DMS 273 treated with DMSO at 0.1 percent for 48 hours (cell line): ENCODE results near the gene NEK8.
"Not testable (repeated sequence)": the region's sequence is repeated elsewhere in the genome, so short reads cannot be mapped to it uniquely, and the experiment has no call there.

Experiments
- DNase-seq: peaks from one replicate; lab custom pipeline; 2025; lab: John Stamatoyannopoulos, UW

The NEK8 gene

GRCh38 chr17:28725660-28726225, 2.8 kb upstream of the NEK8 start:
- peak; percentile 88 for DNase-seq

GRCh38 chr17:28726226-28726626, 2.4 kb upstream of the NEK8 start, which contains the start of gene TLCD1:
Gene TLCD1, minus strand, starts transcription at chr17:28726233. Its CDS starts 136 bp downstream, at chr17:28726097.
- DNase-seq: no peak

DNA sequence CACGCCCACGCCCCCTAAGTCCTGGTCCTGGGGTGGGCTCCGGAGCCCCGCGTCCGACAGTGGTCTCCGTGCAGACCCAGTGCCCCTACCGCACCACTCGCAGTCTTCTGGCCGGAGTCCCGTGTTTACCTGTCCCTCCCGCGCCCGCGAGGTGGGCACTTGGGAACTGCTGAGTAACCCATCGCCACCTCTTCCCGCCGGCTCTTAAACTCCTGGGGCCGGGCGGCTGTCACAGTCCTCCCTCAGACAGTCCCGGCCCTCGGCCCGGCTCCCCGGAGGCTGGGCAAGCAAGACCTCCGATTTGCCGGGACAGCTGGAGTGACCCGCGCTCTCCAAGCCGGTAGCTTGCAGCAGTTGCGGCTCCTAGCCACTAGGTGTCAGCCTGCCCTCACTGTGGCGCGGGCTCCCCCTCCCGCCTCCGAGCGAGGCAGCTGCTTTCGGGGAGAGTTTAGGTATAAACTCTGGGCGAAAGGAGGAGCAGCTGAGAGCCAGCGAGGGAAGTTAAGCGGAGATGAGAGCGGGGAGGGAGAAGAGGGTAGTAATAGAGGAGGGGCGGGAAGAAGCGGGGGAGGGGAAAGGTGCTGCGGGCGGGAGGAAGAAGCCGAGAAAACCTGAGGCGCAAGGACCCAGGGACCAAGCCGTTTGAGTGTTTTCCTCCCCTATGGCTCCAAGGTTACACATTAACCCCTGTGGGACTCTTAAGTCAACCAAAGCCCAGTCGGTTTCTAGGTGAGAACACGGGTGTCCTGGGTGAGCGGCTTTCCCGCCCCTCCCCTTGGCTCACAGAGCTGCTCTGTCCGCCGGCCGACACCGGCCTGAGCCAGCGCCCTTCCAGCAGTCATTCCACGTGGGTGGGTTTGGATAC, 1.7 kb upstream of the NEK8 start:
- peak; percentile 95 for DNase-seq

DNA sequence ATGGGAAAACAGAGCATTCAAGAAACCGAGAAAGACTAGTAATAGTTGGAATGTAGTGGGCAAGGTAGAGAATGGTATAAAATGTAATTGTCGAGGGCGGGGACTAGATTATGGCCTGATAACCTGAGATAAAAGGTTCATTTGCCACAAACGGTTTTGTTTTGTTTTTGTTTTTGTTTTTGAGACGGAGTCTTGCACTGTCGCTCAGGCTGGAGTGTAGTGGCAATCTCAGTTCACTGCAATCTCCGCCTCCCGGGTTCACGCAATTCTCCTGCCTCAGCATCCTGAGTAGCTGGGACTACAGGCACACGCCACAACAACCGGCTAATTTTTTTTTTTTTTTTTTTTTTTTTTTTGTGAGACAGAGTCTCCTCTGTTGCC, 1.4 kb downstream of the NEK8 start:
- DNase-seq: no peak

DNA sequence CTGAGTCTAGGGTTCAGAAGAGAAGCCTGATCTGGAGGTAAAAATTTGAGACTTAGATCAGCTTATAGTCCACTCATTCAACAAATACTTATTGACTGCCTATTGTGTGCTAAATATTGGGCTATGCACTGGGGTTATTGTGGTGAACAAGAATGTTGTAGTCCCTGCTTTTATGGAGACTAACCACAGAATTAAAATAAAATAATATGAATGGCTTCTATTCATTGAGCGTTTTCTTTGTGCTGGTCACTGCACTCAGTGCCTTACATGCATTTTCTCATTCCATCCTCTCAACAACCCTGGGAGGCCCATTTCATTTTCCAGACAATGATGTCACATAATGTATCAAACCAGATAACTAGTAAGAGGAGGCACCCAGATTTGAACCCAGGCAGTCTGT, 4.8 kb downstream of the NEK8 start:
- no peak for DNase-seq

- no peak for DNase-seq
Measured at GRCh38 chr17:28734712-28735241, 6.2 kb downstream of the NEK8 start.

GRCh38 chr17:28735242-28735722, 6.7 kb downstream of the NEK8 start:
- no peak for DNase-seq

- DNase-seq: not testable (repeated sequence)
Measured at GRCh38 chr17:28735913-28736769, 7.6 kb downstream of the NEK8 start.

DNA sequence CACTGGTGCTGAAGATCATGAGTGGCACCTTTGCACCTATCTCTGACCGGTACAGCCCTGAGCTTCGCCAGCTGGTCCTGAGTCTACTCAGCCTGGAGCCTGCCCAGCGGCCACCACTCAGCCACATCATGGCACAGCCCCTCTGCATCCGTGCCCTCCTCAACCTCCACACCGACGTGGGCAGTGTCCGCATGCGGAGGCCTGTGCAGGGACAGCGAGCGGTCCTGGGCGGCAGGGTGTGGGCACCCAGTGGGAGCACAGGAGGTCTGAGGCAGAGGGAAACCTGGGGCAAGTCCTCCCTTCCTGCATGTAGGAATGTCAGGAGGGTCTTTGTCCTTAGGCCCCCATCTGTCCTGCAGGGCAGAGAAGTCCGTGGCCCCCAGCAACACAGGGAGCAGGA, 8.7 kb downstream of the NEK8 start:
- no peak for DNase-seq

GRCh38 chr17:28737770-28738679, 9.4 kb downstream of the NEK8 start:
- no peak for DNase-seq

DNA sequence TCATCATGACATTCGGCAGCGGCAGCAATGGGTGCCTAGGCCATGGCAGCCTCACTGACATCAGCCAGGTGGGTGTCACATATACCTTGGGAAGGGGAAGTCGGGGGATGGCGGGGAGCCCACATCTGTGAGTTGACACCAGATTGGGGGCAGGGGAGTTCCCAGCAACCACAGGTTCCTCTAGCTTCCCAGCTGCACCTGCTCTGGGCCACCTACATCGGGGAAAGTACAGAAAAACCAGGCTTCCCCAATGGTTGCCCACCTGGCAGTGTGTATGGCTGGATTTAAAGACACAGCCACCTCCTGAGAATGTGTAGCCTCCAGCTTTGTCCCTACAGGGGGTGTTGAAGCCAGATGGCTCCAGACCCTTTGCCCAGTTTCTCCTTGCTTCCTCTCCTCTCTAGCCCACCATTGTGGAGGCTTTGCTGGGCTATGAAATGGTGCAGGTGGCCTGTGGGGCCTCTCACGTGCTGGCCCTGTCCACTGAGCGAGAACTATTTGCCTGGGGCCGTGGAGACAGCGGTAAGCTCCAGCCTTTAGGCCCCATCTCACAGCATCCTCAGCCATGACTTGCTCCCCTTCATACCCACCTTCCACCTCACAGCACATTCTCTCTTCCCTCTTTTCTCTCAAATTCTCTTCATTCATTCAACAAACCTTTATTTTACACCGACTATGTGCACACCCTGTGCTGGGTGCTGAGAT, 10.2 kb downstream of the NEK8 start:
- DNase-seq: no peak

GRCh38 chr17:28740406-28741357, 12.1 kb downstream of the NEK8 start:
- DNase-seq: no peak

DNA sequence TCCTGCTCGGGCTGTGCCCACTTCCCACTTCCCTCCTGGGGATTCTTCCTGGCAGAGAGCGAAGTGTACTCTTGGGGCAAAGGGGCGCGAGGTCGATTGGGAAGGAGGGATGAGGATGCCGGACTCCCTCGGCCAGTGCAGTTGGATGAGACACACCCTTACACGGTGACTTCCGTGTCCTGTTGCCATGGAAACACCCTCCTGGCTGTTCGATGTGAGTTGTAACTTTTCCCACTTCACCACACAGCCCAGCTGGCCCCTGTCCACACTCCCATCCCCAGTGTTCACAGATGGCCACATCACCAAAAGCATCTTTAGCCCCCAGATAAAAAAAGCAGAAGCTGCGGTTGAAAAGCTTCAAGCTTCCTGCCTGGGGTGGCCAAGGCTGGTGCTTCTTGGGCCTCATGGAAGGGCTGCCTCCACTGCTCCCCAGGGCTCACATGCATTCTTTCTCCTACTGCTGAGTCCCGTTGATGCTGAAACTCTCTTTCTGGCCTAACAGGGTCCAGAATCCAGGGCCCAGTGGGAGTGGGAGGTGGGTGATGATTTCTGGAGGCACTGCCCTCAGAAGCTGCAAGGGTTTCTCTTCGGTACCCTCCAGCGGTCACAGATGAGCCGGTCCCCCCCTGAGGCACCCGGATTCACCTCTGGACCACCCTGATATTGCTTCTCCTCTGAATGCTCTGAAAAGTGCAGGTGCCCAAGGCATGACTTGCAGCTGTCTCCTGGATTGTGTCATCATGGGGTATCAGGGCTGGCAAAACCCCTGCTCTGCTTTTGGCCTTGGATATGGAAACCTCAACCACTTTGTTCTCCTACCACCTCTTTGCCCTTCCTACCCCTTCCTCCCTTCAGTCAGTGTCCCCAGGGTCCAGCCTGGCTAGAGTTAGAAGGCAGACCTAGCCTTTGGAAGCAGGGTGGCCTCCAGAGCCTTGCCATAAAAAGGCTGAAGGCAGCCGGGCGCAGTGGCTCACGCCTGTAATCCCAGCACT, 13.1 kb downstream of the NEK8 start:
- DNase-seq: no peak

DNA sequence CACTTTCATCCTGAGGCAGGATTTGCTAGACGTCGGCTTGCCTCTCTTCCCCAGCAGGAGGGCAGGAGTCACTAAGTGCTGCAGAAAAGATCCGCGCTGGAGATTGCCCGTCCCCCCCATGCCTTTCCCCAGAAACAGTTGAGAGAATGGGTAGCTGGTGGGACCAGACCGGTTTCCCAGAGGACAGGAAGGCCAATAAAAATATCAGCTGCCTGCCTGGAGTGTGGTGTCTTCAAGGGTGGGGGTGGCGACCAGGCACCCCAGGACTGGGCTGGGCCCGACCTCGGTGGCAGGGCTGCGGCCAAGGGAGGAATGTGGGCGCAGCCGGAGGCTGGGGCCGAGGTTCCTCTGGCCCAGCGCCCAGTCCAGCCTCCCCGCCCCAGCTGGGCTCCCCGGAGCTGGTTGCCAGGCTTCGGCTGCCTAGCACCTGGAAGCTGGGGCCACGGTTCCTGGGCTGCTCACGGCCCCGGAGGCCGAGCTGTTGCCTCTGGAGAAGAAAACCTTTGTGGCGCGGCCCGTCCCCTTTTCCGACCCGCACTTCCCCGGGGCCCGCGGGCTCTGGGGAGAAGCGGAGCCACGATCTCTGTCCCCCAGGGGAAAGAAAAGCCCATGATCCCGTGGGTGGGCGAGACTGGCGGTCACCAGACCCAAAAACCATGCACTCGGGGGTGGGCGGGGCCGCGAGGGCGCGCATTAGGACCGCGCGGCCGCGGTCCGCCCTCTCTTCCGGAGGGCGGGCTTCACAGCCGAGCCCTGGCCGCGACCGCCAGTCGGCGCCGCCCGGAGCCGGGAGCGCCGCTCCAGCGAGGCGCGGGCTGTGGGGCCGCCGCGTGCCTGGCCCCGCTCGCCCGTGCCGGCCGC, 14.9 kb downstream of the NEK8 start, which contains the start of gene TRAF4:
TRAF4 (plus strand) TSS at position 769 of the 861 bp plus-strand sequence. CDS start 102 bp downstream, outside the sequence.
- DNase-seq: peak; percentile 91

GRCh38 chr17:28744104-28744971, 15.8 kb downstream of the NEK8 start:
- DNase-seq: no peak
